ENCODE measurements around the gene EHBP1. TPM values are rescaled to one million over a fixed set of nuclear protein-coding genes. Genes with fewer than 3 reads are reported as not detected.

EHBP1 gene
- total and polyA plus RNA-seq, 4 donors, result 59.2 to 108 (median 83.2) TPM

- WGBS (ENCODE audit: insufficient coverage), result 17% methylated on average over 1 of the region's 1 CpG
- Histone ChIP-seq H3K4me3 (ENCODE audit: low read depth, low read length) (no peak overlapping the region), H3K27me3 (ENCODE audit: control insufficient read depth, insufficient read depth, low read length) (no peaks in the 10 kb centered on the region), H3K27ac (ENCODE audit: low read depth, low read length) (no peak overlapping the region), H3K36me3 (ENCODE audit: control insufficient read depth, insufficient read depth, low read length) (no peaks in the 10 kb centered on the region), H3K9me3 (ENCODE audit: control insufficient read depth, insufficient read depth, low read length) (no peaks in the 10 kb centered on the region), H3K4me1 (ENCODE audit: control insufficient read depth, insufficient read depth, low read length) (no peaks in the 10 kb centered on the region)
- peak in 1 of 6 donors; percentile 54 for DNase-seq (ENCODE audit: low read depth in 4 of 6, low spot score in 6 of 6)
Observed at GRCh38 chr2:62968668-62969067, 263.2 kb downstream of the EHBP1 start.

GRCh38 chr2:62971936-62972335 lies 266.4 kb downstream of the EHBP1 start:
- Histone ChIP-seq H3K9me3 (ENCODE audit: control insufficient read depth, insufficient read depth, low read length) (no peaks in the 10 kb centered on the region), H3K4me1 (ENCODE audit: control insufficient read depth, insufficient read depth, low read length) (no peaks in the 10 kb centered on the region), H3K27ac (ENCODE audit: low read depth, low read length) (no peak overlapping the region), H3K36me3 (ENCODE audit: control insufficient read depth, insufficient read depth, low read length) (no peaks in the 10 kb centered on the region), H3K4me3 (ENCODE audit: low read depth, low read length) (no peak overlapping the region), H3K27me3 (ENCODE audit: control insufficient read depth, insufficient read depth, low read length) (no peaks in the 10 kb centered on the region)
- no peak for DNase-seq (ENCODE audit: low read depth in 4 of 6, low spot score in 6 of 6)
- WGBS (ENCODE audit: insufficient coverage), result no CpG with 5 or more reads among the region's 2 CpGs

- no peak overlapping the region for H3K27ac ChIP-seq (ENCODE audit: low read depth, low read length)
- H3K4me3 ChIP-seq (ENCODE audit: low read depth, low read length), result no peak overlapping the region
- no peaks in the 10 kb centered on the region for H3K27me3 ChIP-seq (ENCODE audit: control insufficient read depth, insufficient read depth, low read length)
- DNase-seq (ENCODE audit: low read depth in 4 of 6, low spot score in 6 of 6), result no peak
- H3K36me3 ChIP-seq (ENCODE audit: control insufficient read depth, insufficient read depth, low read length), result no peaks in the 10 kb centered on the region
- H3K4me1 ChIP-seq (ENCODE audit: control insufficient read depth, insufficient read depth, low read length), result no peaks in the 10 kb centered on the region
- no peaks in the 10 kb centered on the region for H3K9me3 ChIP-seq (ENCODE audit: control insufficient read depth, insufficient read depth, low read length)
Observed at GRCh38 chr2:62972601-62973000, 267.1 kb downstream of the EHBP1 start.

GRCh38 chr2:62974999-62975398 lies 269.5 kb downstream of the EHBP1 start:
- Histone ChIP-seq H3K9me3 (ENCODE audit: control insufficient read depth, insufficient read depth, low read length) (no peaks in the 10 kb centered on the region), H3K27me3 (ENCODE audit: control insufficient read depth, insufficient read depth, low read length) (no peaks in the 10 kb centered on the region), H3K36me3 (ENCODE audit: control insufficient read depth, insufficient read depth, low read length) (no peaks in the 10 kb centered on the region), H3K4me1 (ENCODE audit: control insufficient read depth, insufficient read depth, low read length) (no peaks in the 10 kb centered on the region), H3K4me3 (ENCODE audit: low read depth, low read length) (no peak overlapping the region), H3K27ac (ENCODE audit: low read depth, low read length) (no peak overlapping the region)
- WGBS (ENCODE audit: insufficient coverage), result 100% methylated on average over 1 of the region's 2 CpGs
- no peak for DNase-seq (ENCODE audit: low read depth in 4 of 6, low spot score in 6 of 6)

- no peak overlapping the region for H3K27ac ChIP-seq (ENCODE audit: low read depth, low read length)
- WGBS (ENCODE audit: insufficient coverage), result 42% methylated on average over 2 of the region's 3 CpGs
Observed at GRCh38 chr2:62991605-62992004, 286.1 kb downstream of the EHBP1 start.

GRCh38 chr2:62992561-62992960 lies 287.0 kb downstream of the EHBP1 start:
- DNase-seq (ENCODE audit: low read depth in 4 of 6, low spot score in 6 of 6), result no peak
- no peaks in the 10 kb centered on the region for H3K4me1 ChIP-seq (ENCODE audit: control insufficient read depth, insufficient read depth, low read length)
- WGBS (ENCODE audit: insufficient coverage), result no CpG with 5 or more reads among the region's 2 CpGs
- no peak overlapping the region for H3K4me3 ChIP-seq (ENCODE audit: low read depth, low read length)
- no peaks in the 10 kb centered on the region for H3K9me3 ChIP-seq (ENCODE audit: control insufficient read depth, insufficient read depth, low read length)
- H3K27me3 ChIP-seq (ENCODE audit: control insufficient read depth, insufficient read depth, low read length), result no peaks in the 10 kb centered on the region
- H3K36me3 ChIP-seq (ENCODE audit: control insufficient read depth, insufficient read depth, low read length), result peaks cover 3% of the 10 kb centered on the region
- no peak overlapping the region for H3K27ac ChIP-seq (ENCODE audit: low read depth, low read length)

More at GRCh38 chr2:62991605-62992004, 286.1 kb downstream of the EHBP1 start:
- H3K27me3 ChIP-seq (ENCODE audit: control insufficient read depth, insufficient read depth, low read length), result no peaks in the 10 kb centered on the region
- DNase-seq (ENCODE audit: low read depth in 4 of 6, low spot score in 6 of 6), result no peak
- H3K9me3 ChIP-seq (ENCODE audit: control insufficient read depth, insufficient read depth, low read length), result no peaks in the 10 kb centered on the region
- no peaks in the 10 kb centered on the region for H3K4me1 ChIP-seq (ENCODE audit: control insufficient read depth, insufficient read depth, low read length)
- H3K36me3 ChIP-seq (ENCODE audit: control insufficient read depth, insufficient read depth, low read length), result peaks cover 3% of the 10 kb centered on the region
- no peak overlapping the region for H3K4me3 ChIP-seq (ENCODE audit: low read depth, low read length)

GRCh38 chr2:62994206-62994605 lies 288.7 kb downstream of the EHBP1 start:
- Histone ChIP-seq H3K9me3 (ENCODE audit: control insufficient read depth, insufficient read depth, low read length) (no peaks in the 10 kb centered on the region), H3K4me1 (ENCODE audit: control insufficient read depth, insufficient read depth, low read length) (no peaks in the 10 kb centered on the region), H3K4me3 (ENCODE audit: low read depth, low read length) (no peak overlapping the region), H3K27ac (ENCODE audit: low read depth, low read length) (no peak overlapping the region), H3K36me3 (ENCODE audit: control insufficient read depth, insufficient read depth, low read length) (peaks cover 3% of the 10 kb centered on the region), H3K27me3 (ENCODE audit: control insufficient read depth, insufficient read depth, low read length) (no peaks in the 10 kb centered on the region)
- DNase-seq (ENCODE audit: low read depth in 4 of 6, low spot score in 6 of 6), result peak in 1 of 6 donors; percentile 12
- WGBS (ENCODE audit: insufficient coverage), result no CpG with 5 or more reads among the region's 4 CpGs

GRCh38 chr2:62996534-62997186 lies 291.1 kb downstream of the EHBP1 start:
- H3K36me3 ChIP-seq (ENCODE audit: control insufficient read depth, insufficient read depth, low read length), result no peaks in the 10 kb centered on the region
- WGBS (ENCODE audit: insufficient coverage), result 88% methylated on average over 11 of the region's 12 CpGs
- no peaks in the 10 kb centered on the region for H3K9me3 ChIP-seq (ENCODE audit: control insufficient read depth, insufficient read depth, low read length)
- no peak for DNase-seq (ENCODE audit: low read depth in 4 of 6, low spot score in 6 of 6)
- no peaks in the 10 kb centered on the region for H3K4me1 ChIP-seq (ENCODE audit: control insufficient read depth, insufficient read depth, low read length)
- no peaks in the 10 kb centered on the region for H3K27me3 ChIP-seq (ENCODE audit: control insufficient read depth, insufficient read depth, low read length)
- no peak overlapping the region for H3K27ac ChIP-seq (ENCODE audit: low read depth, low read length)
- H3K4me3 ChIP-seq (ENCODE audit: low read depth, low read length), result no peak overlapping the region

GRCh38 chr2:62998949-62999348 lies 293.4 kb downstream of the EHBP1 start:
- no peaks in the 10 kb centered on the region for H3K36me3 ChIP-seq (ENCODE audit: control insufficient read depth, insufficient read depth, low read length)
- H3K4me3 ChIP-seq (ENCODE audit: low read depth, low read length), result no peak overlapping the region
- WGBS (ENCODE audit: insufficient coverage), result no CpG with 5 or more reads among the region's 1 CpG
- no peak for DNase-seq (ENCODE audit: low read depth in 4 of 6, low spot score in 6 of 6)
- H3K27ac ChIP-seq (ENCODE audit: low read depth, low read length), result no peak overlapping the region
- H3K27me3 ChIP-seq (ENCODE audit: control insufficient read depth, insufficient read depth, low read length), result no peaks in the 10 kb centered on the region
- no peaks in the 10 kb centered on the region for H3K4me1 ChIP-seq (ENCODE audit: control insufficient read depth, insufficient read depth, low read length)
- H3K9me3 ChIP-seq (ENCODE audit: control insufficient read depth, insufficient read depth, low read length), result no peaks in the 10 kb centered on the region

GRCh38 chr2:62999905-63000304 lies 294.4 kb downstream of the EHBP1 start:
- no peak overlapping the region for H3K27ac ChIP-seq (ENCODE audit: low read depth, low read length)
- H3K9me3 ChIP-seq (ENCODE audit: control insufficient read depth, insufficient read depth, low read length), result no peaks in the 10 kb centered on the region
- no peaks in the 10 kb centered on the region for H3K36me3 ChIP-seq (ENCODE audit: control insufficient read depth, insufficient read depth, low read length)
- H3K4me3 ChIP-seq (ENCODE audit: low read depth, low read length), result no peak overlapping the region
- peak in 3 of 6 donors; percentile 9 to 58 (median 20) for DNase-seq (ENCODE audit: low read depth in 4 of 6, low spot score in 6 of 6)
- H3K4me1 ChIP-seq (ENCODE audit: control insufficient read depth, insufficient read depth, low read length), result no peaks in the 10 kb centered on the region
- WGBS (ENCODE audit: insufficient coverage), result 33% methylated on average over 1 of the region's 1 CpG
- H3K27me3 ChIP-seq (ENCODE audit: control insufficient read depth, insufficient read depth, low read length), result no peaks in the 10 kb centered on the region
